Prostate gland (tissue), 2 donors: Measurements from ENCODE around the gene RFXAP. TPM values are rescaled to one million over a fixed set of nuclear protein-coding genes. Genes with fewer than 3 reads are reported as not detected.

Experiments used
- DNase-seq: peaks from one replicate; pipeline ENCODE4 v3.0.0-alpha.2; 2019; ENCODE audit warnings: low spot score
- H3K27ac ChIP-seq, 2 donors: fragments of 200-600 bp; sonication (generic); 2 replicates each; pipeline ENCODE4 v1.5.1; 2017 to 2019
- H3K27me3 ChIP-seq: fragments of 200-600 bp; sonication (generic); replicated peaks from 2 replicates; pipeline ENCODE4 v1.5.1; 2019; ENCODE audit not compliant: insufficient read depth
- H3K36me3 ChIP-seq, 2 donors: fragments of 200-600 bp; sonication (generic); 1 replicate in 1 of 2; 2 replicates in 1 of 2; pipeline versions ENCODE4 v1.5.1 to v1.8.1; 2017 to 2019
- H3K4me1 ChIP-seq: fragments of 200-600 bp; sonication (generic); replicated peaks from 2 replicates; pipeline ENCODE4 v1.5.1; 2019
- H3K4me3 ChIP-seq, 2 donors: fragments of 200-600 bp; sonication (generic); 2 replicates each; pipeline ENCODE4 v1.5.1; 2017 to 2019
- H3K9me3 ChIP-seq: fragments of 200-600 bp; sonication (generic); 2 replicates; pipeline ENCODE4 v1.5.1; 2017
- POLR2A ChIP-seq: fragments of 450-650 bp; IDR thresholded peaks from one replicate; pipeline ENCODE4 v1.6.1; 2016; ENCODE audit warnings: antibody characterized with exemption, mild to moderate bottlenecking
- POLR2AphosphoS5 ChIP-seq: sonication (generic); formaldehyde crosslinking; IDR thresholded peaks from one replicate; pipeline ENCODE4 v1.6.1; 2017; ENCODE audit warnings: antibody characterized with exemption
- WGBS: methylation state at CpG from one replicate; pipeline ENCODE4 v1.1.5; 2018; 5-methylcytosine and 5-hydroxymethylcytosine counted together
- intact Hi-C: fragments of 100-400 bp; cut with DNase I; formaldehyde crosslinking; loops from one replicate; pipeline ENCODE4 v1.14.2; 2022
- total RNA-seq, 2 donors: library from RNA; depleted of rRNA; stranded (reverse); fragments of >200 nt; gene quantifications; one replicate each; pipeline ENCODE4 v1.1.0, GENCODE V29; 2016
- TF ChIP-seq, protein P1 (sequence below), 4 experiments: fragments of 200-600 bp in 2 of 4; fragments of 450-650 bp in 2 of 4; sonication (generic) in 2 of 4; IDR thresholded peaks; 1 replicate in 3 of 4; 2 replicates in 1 of 4; pipeline ENCODE4 v1.5.1; 2016 to 2019; ENCODE audit warnings: antibody characterized with exemption in 4 of 4, mild to moderate bottlenecking in 2 of 4, moderate library complexity in 2 of 4

Gene RFXAP
- total RNA-seq, 2 donors from 2014 or later: 4.3 to 4.9 TPM

DNA sequence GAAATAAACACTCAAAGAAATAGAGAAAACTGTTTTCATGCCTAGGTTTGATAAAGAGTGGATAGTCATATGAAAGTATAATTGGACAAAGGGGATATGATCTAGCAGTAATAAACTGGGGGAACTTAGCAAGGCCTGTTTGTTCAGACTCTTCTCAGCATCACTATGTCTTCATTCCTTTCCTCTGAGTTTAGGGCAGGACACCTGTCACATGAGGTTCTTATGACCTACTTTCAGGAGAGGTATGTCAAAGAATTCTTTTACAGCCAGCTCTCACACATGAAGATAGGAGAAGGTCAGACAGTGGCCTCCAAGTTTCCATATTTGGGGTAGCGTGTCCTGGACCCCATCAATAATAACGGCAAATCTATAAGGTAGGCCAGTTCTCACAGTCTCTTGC, 11.4 kb upstream of the RFXAP start:
- no peak for DNase-seq
- H3K27ac ChIP-seq: no peak overlapping the region
- intact Hi-C loops: no loop called here
- no peak overlapping the region for H3K4me3 ChIP-seq
- no peaks in the 10 kb centered on the region for H3K27me3 ChIP-seq
- no peaks in the 10 kb centered on the region for H3K36me3 ChIP-seq
- no peaks in the 10 kb centered on the region for H3K4me1 ChIP-seq
- WGBS: 92% methylated on average over 2 of the region's 2 CpGs
- TF ChIP-seq POLR2AphosphoS5 (no peak), POLR2A (no peak)
- TF ChIP-seq, protein P1, sequence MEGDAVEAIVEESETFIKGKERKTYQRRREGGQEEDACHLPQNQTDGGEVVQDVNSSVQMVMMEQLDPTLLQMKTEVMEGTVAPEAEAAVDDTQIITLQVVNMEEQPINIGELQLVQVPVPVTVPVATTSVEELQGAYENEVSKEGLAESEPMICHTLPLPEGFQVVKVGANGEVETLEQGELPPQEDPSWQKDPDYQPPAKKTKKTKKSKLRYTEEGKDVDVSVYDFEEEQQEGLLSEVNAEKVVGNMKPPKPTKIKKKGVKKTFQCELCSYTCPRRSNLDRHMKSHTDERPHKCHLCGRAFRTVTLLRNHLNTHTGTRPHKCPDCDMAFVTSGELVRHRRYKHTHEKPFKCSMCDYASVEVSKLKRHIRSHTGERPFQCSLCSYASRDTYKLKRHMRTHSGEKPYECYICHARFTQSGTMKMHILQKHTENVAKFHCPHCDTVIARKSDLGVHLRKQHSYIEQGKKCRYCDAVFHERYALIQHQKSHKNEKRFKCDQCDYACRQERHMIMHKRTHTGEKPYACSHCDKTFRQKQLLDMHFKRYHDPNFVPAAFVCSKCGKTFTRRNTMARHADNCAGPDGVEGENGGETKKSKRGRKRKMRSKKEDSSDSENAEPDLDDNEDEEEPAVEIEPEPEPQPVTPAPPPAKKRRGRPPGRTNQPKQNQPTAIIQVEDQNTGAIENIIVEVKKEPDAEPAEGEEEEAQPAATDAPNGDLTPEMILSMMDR (IDR thresholded peaks at IDR 0.05): no peak
- no peaks in the 10 kb centered on the region for H3K9me3 ChIP-seq

DNA sequence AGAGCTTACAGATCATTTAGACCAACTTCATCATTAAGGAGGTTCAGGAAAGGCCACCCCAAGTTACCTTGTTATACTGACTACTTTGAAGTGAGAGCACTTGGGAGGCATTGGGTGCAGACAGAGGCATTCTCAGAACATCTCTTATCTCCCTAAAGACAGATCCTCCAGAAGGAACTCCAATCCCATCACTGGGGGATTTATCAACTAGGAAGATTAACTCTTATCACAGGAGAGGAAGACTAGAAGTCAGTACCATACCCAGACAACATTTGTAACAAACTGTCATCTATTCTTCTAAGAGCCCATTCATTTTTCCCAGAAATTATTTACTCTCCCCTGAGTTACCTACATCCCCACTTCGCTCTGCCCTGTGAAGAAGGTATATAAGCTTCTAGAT, 5.8 kb upstream of the RFXAP start:
- TF ChIP-seq POLR2A: no peak
- no peak for TF ChIP-seq POLR2AphosphoS5
- TF ChIP-seq, protein P1 (IDR thresholded peaks at IDR 0.05): no peak
- no peak for DNase-seq
- intact Hi-C loops: no loop called here
- H3K4me1 ChIP-seq: no peaks in the 10 kb centered on the region
- H3K9me3 ChIP-seq: no peaks in the 10 kb centered on the region
- H3K36me3 ChIP-seq: no peaks in the 10 kb centered on the region
- no peak overlapping the region for H3K4me3 ChIP-seq
- no peak overlapping the region for H3K27ac ChIP-seq
- no peaks in the 10 kb centered on the region for H3K27me3 ChIP-seq
- WGBS: 86% methylated on average over 1 of the region's 1 CpG

DNA sequence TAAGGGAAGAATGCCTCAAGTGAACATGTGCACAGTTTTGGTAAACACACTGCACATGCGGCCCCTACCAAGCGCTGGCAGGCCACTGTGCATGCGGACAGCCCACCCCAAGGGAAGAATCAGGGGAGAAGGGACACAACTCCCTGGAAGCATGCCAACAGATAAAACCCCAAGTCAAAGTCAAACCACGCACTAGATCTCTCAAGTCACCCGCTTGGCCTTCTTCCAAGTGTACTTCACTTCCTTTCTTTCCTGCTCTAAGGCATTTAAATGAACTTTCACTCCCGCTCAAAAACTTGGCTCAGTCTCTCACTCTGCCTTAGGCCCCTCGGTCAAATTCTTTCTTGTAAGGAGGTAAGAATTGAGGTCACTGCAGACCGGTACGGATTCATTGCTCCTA, 4.6 kb upstream of the RFXAP start:
- intact Hi-C loops: no loop called here
- Histone ChIP-seq H3K4me1 (no peaks in the 10 kb centered on the region), H3K9me3 (no peaks in the 10 kb centered on the region), H3K27ac (no peak overlapping the region), H3K4me3 (no peak overlapping the region), H3K27me3 (no peaks in the 10 kb centered on the region), H3K36me3 (no peaks in the 10 kb centered on the region)
- 53% methylated on average over 9 of the region's 9 CpGs for WGBS
- TF ChIP-seq, protein P1 (IDR thresholded peaks at IDR 0.05): no peak
- TF ChIP-seq POLR2AphosphoS5: no peak
- no peak for TF ChIP-seq POLR2A
- DNase-seq: no peak

DNA sequence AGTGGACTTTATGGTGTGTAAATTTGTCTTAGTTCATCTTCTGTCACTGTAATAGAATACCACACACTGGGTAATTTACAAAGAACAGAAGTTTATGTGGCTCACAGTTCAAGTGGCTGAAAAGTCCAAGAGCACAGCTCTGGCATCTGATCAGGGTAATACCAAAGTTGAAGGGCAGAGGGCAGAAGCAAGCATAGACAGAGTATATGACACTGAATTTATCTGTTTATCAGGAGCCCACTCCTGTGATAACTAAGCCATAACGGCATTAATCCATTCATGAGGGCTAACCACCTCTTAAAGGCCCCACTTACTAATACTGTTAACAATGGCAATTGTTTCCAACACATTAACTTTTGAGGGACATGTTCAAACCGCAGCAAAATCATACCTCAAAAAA, 4.0 kb upstream of the RFXAP start:
- Histone ChIP-seq H3K36me3 (no peaks in the 10 kb centered on the region), H3K27ac (no peak overlapping the region), H3K27me3 (no peaks in the 10 kb centered on the region), H3K4me3 (no peak overlapping the region), H3K9me3 (no peaks in the 10 kb centered on the region), H3K4me1 (no peaks in the 10 kb centered on the region)
- no peak for DNase-seq
- TF ChIP-seq POLR2AphosphoS5 (no peak), POLR2A (no peak)
- TF ChIP-seq, protein P1 (IDR thresholded peaks at IDR 0.05): no peak
- intact Hi-C loops: no loop called here
- WGBS: 73% methylated on average over 2 of the region's 2 CpGs

DNA sequence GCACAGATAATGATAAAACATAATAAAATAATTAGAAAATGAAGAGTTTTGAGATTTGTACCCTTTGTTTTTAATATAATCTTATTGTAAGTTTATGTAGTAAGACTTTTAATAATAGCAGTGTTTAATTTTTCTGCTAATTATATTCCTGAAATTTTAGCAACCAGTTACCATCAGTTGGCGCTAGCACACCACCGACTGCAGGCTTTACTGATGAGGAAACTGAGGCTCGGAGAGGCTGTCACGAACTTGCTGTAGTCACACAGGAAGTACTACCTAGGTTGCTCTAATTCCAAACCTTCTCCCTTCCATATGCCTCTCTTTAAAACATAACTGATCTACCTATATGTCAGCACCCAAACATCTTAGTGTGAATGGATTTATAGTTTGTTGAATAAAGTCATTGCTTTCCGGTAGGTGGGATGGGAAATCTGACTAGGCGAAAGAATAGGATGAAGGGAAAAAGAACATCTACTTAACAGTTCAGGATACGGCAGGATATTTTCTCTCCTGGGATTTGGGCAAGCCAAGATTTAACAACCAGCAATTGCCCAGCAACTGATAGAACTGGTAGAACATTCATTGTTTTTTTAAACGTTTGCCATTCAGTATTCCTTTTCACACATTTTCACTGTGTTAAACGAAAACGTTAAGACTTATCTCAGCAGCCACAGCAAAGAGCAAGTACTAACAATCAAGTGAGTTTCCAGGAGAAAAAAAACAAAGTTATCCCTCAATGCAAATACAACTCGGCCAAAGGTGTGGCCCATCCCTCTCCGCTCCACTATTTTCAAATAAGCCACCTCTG, 822 bp upstream of the RFXAP start:
- WGBS: 31% methylated on average over 12 of the region's 12 CpGs
- H3K27ac ChIP-seq: peak overlapping the region; percentile 35 to 63
- H3K27me3 ChIP-seq: no peaks in the 10 kb centered on the region
- no peaks in the 10 kb centered on the region for H3K4me1 ChIP-seq
- TF ChIP-seq POLR2AphosphoS5 (no peak), POLR2A (no peak)
- TF ChIP-seq, protein P1 (IDR thresholded peaks at IDR 0.05): no peak
- H3K4me3 ChIP-seq: peak overlapping the region; percentile 75 to 83
- H3K9me3 ChIP-seq: no peaks in the 10 kb centered on the region
- intact Hi-C loops: no loop called here
- H3K36me3 ChIP-seq: no peaks in the 10 kb centered on the region
- no peak for DNase-seq
